AG09309 (cell line): ENCODE results near the gene TMEM190.
"Not testable (repeated sequence)": the region's sequence is repeated elsewhere in the genome, so short reads cannot be mapped to it uniquely, and the experiment has no call there.

Experiments
- DNase-seq: peaks from one replicate; pipeline ENCODE4 v3.0.0-alpha.2; 2010; ENCODE audit warnings: low read depth
- H3K4me3 ChIP-seq: 2 replicates; pipeline ENCODE4 v1.5.1; 2011; ENCODE audit warnings: mild to moderate bottlenecking, low read depth, low read length, moderate library complexity; ENCODE audit not compliant: control insufficient read depth
- CTCF ChIP-seq: IDR thresholded peaks from 2 replicates; pipeline ENCODE4 v1.5.1; 2011; ENCODE audit warnings: mild to moderate bottlenecking, low read depth, low read length, inconsistent platforms; ENCODE audit not compliant: insufficient read depth, control insufficient read depth; ENCODE audit errors: missing control alignments

TMEM190 gene

GRCh38 chr19:55418185-55418584 lies 41.6 kb downstream of the TMEM190 start:
- no peak overlapping the region for H3K4me3 ChIP-seq
- DNase-seq = peak; percentile 62
- TF ChIP-seq CTCF = peak; percentile 74

- DNase-seq = no peak
- no peak overlapping the region for H3K4me3 ChIP-seq
- no peak for TF ChIP-seq CTCF
These were observed 42.5 kb downstream of the TMEM190 start for GRCh38 chr19:55419103-55419502.

- no peak overlapping the region for H3K4me3 ChIP-seq
- no peak for DNase-seq
- no peak for TF ChIP-seq CTCF
These were observed 43.1 kb downstream of the TMEM190 start for GRCh38 chr19:55419624-55420236.

- not testable (repeated sequence) for H3K4me3 ChIP-seq, DNase-seq
These were observed 44.7 kb downstream of the TMEM190 start for GRCh38 chr19:55421281-55421680.

GRCh38 chr19:55423225-55424005 lies 46.8 kb downstream of the TMEM190 start:
- no peak for DNase-seq
- no peak for TF ChIP-seq CTCF
- H3K4me3 ChIP-seq = no peak overlapping the region

GRCh38 chr19:55424518-55424917 lies 47.9 kb downstream of the TMEM190 start:
- no peak overlapping the region for H3K4me3 ChIP-seq
- TF ChIP-seq CTCF = no peak

GRCh38 chr19:55426042-55426441 lies 49.4 kb downstream of the TMEM190 start:
- no peak overlapping the region for H3K4me3 ChIP-seq
- no peak for DNase-seq
- TF ChIP-seq CTCF = no peak

More at GRCh38 chr19:55424518-55424917, 47.9 kb downstream of the TMEM190 start:
- DNase-seq = no peak
